H1 (cell line): Measurements from ENCODE around the gene CNNM4. TPM values are rescaled to one million over a fixed set of nuclear protein-coding genes. Genes with fewer than 3 reads are reported as not detected.
A peak's percentile ranks its signal among the peaks of the same experiment; 100 is the strongest.

Experiments
- BACH1 ChIP-seq: IDR thresholded peaks from 2 replicates; pipeline ENCODE4 v1.6.1; 2012; ENCODE audit warnings: low read length, improper control_type of control experiment
- CHD7 ChIP-seq: fragments of 300-600 bp; sonication (generic); IDR thresholded peaks from 2 replicates; pipeline ENCODE4 v1.7.1; 2012; ENCODE audit warnings: low read length, moderate library complexity, mild to moderate bottlenecking, inconsistent platforms; ENCODE audit not compliant: insufficient replicate concordance
- HDAC2 ChIP-seq, 2 experiments: fragments of 300-600 bp in 1 of 2; sonication (generic) in 1 of 2; IDR thresholded peaks; 2 replicates each; pipeline ENCODE4 v1.6.1; 2011 to 2012; ENCODE audit warnings: low read depth in 2 of 2, low read length in 2 of 2, mild to moderate bottlenecking in 2 of 2, moderate library complexity in 2 of 2, borderline replicate concordance in 1 of 2, inconsistent platforms in 1 of 2
- TAF1 ChIP-seq: IDR thresholded peaks from 2 replicates; pipeline ENCODE4 v1.6.1; 2011; ENCODE audit warnings: mild to moderate bottlenecking, low read depth, low read length
- TBP ChIP-seq: IDR thresholded peaks from 2 replicates; pipeline ENCODE4 v1.6.1; 2011; ENCODE audit warnings: low read depth, low read length, improper control_type of control experiment
- TCF12 ChIP-seq: IDR thresholded peaks from 2 replicates; pipeline ENCODE4 v1.6.1; 2011; ENCODE audit warnings: low read depth, mild to moderate bottlenecking, low read length
- TEAD4 ChIP-seq: IDR thresholded peaks from 2 replicates; pipeline ENCODE4 v1.6.1; 2012; ENCODE audit warnings: low read depth, low read length, inconsistent platforms, mixed read lengths
- USF2 ChIP-seq: IDR thresholded peaks from 2 replicates; pipeline ENCODE4 v1.6.1; 2011; ENCODE audit warnings: low read length, improper control_type of control experiment
- polyA plus RNA-seq, 7 experiments: library from polyadenylated mRNA; depleted of rRNA in 3 of 7; stranded (reverse) in 5 of 7; unstranded in 2 of 7; fragments of >200 nt in 5 of 7; fragments of 200-250 nt in 2 of 7; gene quantifications; 1 replicate in 5 of 7; 2 replicates in 1 of 7; 4 replicates in 1 of 7; pipeline versions ENCODE4 v1.2.1 to v1.2.3, GENCODE V29; 2011 to 2013; ENCODE audit warnings: missing spikeins in 2 of 7, mixed read lengths in 2 of 7
- total RNA-seq: library from RNA; stranded (reverse); fragmentation: NEBNext Ultra II Directional; extraction: Animal tissue kit (Norgen Biotek cat#: 25700); gene quantifications from 2 replicates; pipeline ENCODE4 v1.2.1, GENCODE V29; 2021

The CNNM4 gene
- total and polyA plus RNA-seq, 2 of the 8 experiments (the other 6 are each of a cell fraction or from before 2014, with no cell fraction given): 10.3 to 11.0 TPM

- TF ChIP-seq CHD7: no peak
- no peak; a peak in 1 of 4 replicates for TF ChIP-seq HDAC2 (IDR thresholded peaks at IDR 0.05; ENCODE audit: borderline replicate concordance in 1 of 2, low read depth in 2 of 2, low read length in 2 of 2)
- no peak for TF ChIP-seq TBP
- no peak for TF ChIP-seq TCF12
- TF ChIP-seq TAF1: peak; percentile 34; the same call in 1 of the 2 replicates
- TF ChIP-seq TEAD4: no peak
- TF ChIP-seq BACH1: peak; percentile 49; the same call in 1 of the 2 replicates
- TF ChIP-seq USF2: no peak
Observed at GRCh38 chr2:96856776-96857666, 96.3 kb downstream of the CNNM4 start (continued).
